ENCODE results near the gene AP5B1.

Gene AP5B1, protein sequence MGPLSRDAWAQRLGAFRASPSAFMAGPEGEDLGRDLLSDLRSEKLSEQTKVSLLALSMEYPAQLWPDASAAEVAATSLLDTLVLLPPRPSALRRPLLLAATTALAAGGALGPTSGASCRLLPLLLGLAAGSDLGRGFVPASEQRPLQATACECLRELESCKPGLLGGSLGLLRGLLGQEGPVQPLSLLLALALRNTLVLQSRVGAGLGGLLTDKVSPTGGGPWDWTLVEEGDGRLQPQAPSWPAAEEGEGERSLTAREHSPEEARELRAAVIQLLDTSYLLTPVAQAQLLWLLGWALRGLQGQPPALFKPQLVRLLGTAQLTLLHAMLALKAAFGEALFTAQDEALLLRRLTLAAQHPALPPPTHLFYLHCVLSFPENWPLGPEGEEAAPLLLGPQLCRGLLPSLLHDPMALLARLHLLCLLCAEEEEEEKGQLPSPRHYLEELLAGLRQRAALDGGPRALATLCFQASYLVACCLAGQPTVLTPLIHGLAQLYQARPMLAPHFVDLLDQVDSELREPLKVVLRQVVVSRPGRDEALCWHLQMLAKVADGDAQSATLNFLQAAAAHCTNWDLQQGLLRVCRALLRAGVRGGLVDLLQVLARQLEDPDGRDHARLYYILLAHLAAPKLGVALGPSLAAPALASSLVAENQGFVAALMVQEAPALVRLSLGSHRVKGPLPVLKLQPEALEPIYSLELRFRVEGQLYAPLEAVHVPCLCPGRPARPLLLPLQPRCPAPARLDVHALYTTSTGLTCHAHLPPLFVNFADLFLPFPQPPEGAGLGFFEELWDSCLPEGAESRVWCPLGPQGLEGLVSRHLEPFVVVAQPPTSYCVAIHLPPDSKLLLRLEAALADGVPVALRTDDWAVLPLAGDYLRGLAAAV

DNA sequence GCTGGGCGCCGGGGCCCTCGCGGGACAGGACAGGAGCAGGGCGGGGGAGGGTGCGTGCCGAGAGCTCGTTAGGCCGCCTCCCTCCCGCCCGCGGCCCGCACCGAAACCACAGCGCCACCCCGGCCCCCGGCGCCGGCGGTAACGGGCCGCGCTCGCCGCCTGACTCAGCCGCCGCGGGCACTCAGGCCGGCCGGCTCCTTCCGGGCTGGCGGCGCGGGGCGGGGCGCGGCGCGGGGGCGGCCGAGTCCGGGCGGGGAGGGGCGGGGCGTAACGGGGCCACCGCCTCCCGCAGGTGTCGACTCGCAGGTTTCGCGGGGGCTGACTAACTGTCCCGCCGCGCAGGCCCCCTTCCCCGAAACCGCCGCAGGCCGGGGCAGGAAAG lies at the start of gene AP5B1:
Gene AP5B1 (minus strand): TSS at position 207 of the 382 bp plus-strand sequence. CDS start 385 bp downstream, outside the sequence.
- no peak for DNase-seq (ENCODE audit: low read depth)
- H3K4me3 ChIP-seq (ENCODE audit: low read depth, low read length) = peak within 1 kb of the TSS; percentile 82
- TF ChIP-seq, protein P1, sequence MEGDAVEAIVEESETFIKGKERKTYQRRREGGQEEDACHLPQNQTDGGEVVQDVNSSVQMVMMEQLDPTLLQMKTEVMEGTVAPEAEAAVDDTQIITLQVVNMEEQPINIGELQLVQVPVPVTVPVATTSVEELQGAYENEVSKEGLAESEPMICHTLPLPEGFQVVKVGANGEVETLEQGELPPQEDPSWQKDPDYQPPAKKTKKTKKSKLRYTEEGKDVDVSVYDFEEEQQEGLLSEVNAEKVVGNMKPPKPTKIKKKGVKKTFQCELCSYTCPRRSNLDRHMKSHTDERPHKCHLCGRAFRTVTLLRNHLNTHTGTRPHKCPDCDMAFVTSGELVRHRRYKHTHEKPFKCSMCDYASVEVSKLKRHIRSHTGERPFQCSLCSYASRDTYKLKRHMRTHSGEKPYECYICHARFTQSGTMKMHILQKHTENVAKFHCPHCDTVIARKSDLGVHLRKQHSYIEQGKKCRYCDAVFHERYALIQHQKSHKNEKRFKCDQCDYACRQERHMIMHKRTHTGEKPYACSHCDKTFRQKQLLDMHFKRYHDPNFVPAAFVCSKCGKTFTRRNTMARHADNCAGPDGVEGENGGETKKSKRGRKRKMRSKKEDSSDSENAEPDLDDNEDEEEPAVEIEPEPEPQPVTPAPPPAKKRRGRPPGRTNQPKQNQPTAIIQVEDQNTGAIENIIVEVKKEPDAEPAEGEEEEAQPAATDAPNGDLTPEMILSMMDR (IDR thresholded peaks at IDR 0.05; ENCODE audit: control insufficient read depth, extremely low read depth, insufficient read depth) = peak; percentile 37

DNA sequence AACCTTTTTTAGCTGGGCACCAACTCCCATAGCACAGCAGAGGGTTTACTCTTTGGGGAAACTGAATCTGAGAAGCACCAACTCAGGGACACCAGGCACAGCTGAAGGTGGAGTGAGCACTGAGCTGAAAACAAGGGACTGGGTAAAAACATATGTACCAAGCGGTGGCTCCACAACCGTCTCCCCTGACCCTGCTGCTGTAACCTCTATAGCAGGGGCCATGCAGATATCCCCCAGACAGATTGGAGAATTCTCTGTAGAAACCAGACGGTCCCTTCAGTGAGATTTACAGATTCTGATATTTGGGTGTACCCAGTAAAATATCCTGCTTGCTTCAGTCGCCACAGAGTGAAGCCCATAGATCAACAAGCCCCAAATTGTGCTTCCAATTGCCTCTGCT lies 48.7 kb upstream of the AP5B1 start:
- no peak for DNase-seq (ENCODE audit: low read depth)
- no peak overlapping the region for H3K4me3 ChIP-seq (ENCODE audit: low read depth, low read length)

DNA sequence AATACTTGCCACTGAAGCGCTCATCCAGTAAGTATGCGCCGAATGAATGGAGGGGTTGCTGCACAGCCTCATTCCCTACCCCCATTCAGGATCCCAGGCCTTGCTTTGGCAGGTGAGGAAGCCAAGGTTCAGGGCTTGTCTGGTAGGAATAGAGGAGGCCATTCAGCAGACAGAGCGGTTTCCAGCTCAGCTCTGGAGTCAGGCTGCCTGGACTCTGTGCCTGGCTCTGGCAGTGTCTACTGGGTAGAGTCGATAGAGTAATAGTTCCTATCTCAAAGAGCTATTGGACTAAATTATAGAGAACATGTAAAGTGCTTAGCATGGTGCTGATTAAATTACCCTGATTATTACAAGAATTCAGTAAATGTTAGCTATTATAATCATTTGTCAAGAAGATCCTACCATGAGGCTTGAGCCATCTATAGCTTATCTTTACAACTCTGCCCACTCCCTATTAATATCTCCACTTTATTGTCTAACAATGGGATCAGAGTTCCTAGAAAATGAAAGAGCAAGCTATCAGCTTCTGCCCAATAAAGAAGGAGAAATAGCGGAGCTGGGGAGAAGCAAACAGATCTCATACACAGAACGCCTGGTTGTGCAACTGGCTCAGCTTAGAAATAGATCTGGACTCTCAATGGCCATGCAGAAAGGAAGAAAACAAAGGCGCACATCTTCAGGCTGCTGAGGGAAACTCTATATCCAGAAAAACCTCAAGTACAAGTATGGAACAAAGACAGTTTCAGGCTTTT lies 46.4 kb upstream of the AP5B1 start:
- no peak overlapping the region for H3K4me3 ChIP-seq (ENCODE audit: low read depth, low read length)
- TF ChIP-seq, protein P1 (IDR thresholded peaks at IDR 0.05; ENCODE audit: control insufficient read depth, extremely low read depth, insufficient read depth) = no peak
- no peak for DNase-seq (ENCODE audit: low read depth)

More for the DNA sequence above, 48.7 kb upstream of the AP5B1 start:
- TF ChIP-seq, protein P1 (IDR thresholded peaks at IDR 0.05; ENCODE audit: control insufficient read depth, extremely low read depth, insufficient read depth) = no peak

DNA sequence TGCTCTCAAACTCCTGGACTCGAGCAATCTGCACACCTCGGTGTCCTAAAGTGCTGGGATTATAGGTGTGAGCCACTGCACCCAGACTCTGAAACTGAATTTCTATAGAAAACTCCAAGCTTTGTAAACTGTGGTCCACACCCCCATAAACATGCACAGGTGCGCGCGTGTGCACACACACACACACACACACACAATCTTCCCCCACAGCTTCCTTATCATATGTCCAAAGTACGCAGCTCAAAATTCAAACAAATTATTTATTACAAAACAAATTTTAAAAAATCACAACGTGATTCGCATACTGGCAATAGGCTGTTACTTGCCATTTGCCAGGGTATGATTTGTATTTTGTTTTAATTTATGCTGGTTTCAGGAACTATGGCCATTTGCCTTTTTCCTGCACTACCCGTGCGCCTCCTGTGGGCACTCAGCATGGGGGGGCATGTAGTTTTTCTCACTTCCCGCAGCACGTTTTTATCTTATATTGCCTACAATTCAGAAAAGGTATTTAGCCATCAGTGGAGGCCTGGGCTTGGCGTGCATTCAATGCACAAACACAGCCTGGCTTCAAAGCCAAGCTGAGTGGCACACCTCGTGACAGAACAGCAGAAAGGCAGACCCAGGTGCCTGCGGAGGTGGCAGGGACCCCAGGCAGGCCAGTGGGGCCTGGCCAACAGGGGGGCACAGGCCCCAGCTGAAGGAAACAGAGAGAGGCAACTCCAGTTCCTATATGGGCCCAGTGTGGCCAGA lies 42.2 kb upstream of the AP5B1 start:
- H3K4me3 ChIP-seq (ENCODE audit: low read depth, low read length) = no peak overlapping the region
- TF ChIP-seq, protein P1 (IDR thresholded peaks at IDR 0.05; ENCODE audit: control insufficient read depth, extremely low read depth, insufficient read depth) = no peak
- DNase-seq (ENCODE audit: low read depth) = peak; percentile 35

DNA sequence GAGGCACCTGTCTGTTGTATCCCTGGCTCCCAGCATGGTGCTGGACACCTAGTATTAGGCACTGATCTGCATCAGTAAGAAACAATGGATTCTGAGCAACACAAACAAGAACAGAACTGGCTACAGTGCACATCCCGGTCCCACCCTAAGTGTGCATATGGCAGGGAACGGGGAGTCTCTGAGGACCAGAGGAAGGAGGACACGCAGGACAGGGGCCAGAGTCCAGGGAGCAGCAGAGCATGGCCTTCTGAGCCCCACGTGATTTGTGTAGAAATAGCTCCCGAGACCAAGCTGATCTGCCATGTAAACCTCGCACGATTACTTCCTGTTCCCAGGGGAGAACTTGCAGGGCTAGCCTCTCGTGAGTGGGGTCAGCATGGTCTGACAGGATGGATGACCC lies 40.3 kb upstream of the AP5B1 start:
- TF ChIP-seq, protein P1 (IDR thresholded peaks at IDR 0.05; ENCODE audit: control insufficient read depth, extremely low read depth, insufficient read depth) = no peak
- no peak for DNase-seq (ENCODE audit: low read depth)
- H3K4me3 ChIP-seq (ENCODE audit: low read depth, low read length) = no peak overlapping the region
